OCI-LY7 (cell line): ENCODE results near the gene WDR17. TPM values are rescaled to one million over a fixed set of nuclear protein-coding genes. Genes with fewer than 3 reads are reported as not detected.

Experiments
- BruUV-seq: library from RNA; stranded (reverse); fragments of 400-500 nt; replicated peaks from 2 replicates; lab custom pipeline; 2021; lab: Mats Ljungman, UMichigan
- CTCF ChIA-PET: fragments of 300-600 bp; sonication (Branson Sonifier 250); formaldehyde crosslinking; loops from one replicate; lab custom pipeline; 2022; ENCODE audit warnings: antibody characterized with exemption; ENCODE audit not compliant: unreplicated experiment; lab: Charles Lee
- POLR2A ChIA-PET: fragments of 300-600 bp; sonication (Branson Sonifier 250); formaldehyde crosslinking; loops from one replicate; lab custom pipeline; 2022; ENCODE audit warnings: antibody characterized with exemption; lab: Charles Lee
- DNase-seq: peaks from one replicate; pipeline ENCODE4 v3.0.0-alpha.2; 2015; ENCODE audit warnings: low spot score
- H2AFZ ChIP-seq: fragments of 200-600 bp; sonication (generic), shearing (Covaris generic); 2 replicates; pipeline ENCODE4 v1.6.1; 2014; ENCODE audit warnings: mild to moderate bottlenecking, antibody characterized with exemption, low read length, moderate library complexity
- H3K27ac ChIP-seq: fragments of 200-600 bp; sonication (generic); 2 replicates; pipeline ENCODE4 v1.5.1; 2014; ENCODE audit warnings: mixed run types, low read depth, mild to moderate bottlenecking, moderate library complexity, low read length, inconsistent platforms; ENCODE audit not compliant: poor library complexity, severe bottlenecking
- H3K36me3 ChIP-seq: fragments of 200-600 bp; sonication (generic); 2 replicates; pipeline ENCODE4 v1.6.1; 2014; ENCODE audit warnings: mild to moderate bottlenecking, antibody characterized with exemption, low read length, moderate library complexity, mixed read lengths; ENCODE audit not compliant: insufficient read depth
- H3K4me1 ChIP-seq: fragments of 200-600 bp; sonication (generic); 2 replicates; pipeline ENCODE4 v1.5.1; 2014; ENCODE audit warnings: mild to moderate bottlenecking, low read length; ENCODE audit not compliant: insufficient read depth, poor library complexity, severe bottlenecking
- H3K4me2 ChIP-seq: fragments of 200-600 bp; sonication (generic); 2 replicates; pipeline ENCODE4 v1.6.1; 2014; ENCODE audit warnings: mild to moderate bottlenecking, low read length
- H3K4me3 ChIP-seq: fragments of 200-600 bp; sonication (generic); 2 replicates; pipeline ENCODE4 v1.5.1; 2014; ENCODE audit warnings: mild to moderate bottlenecking, low read depth, low read length; ENCODE audit not compliant: poor library complexity, severe bottlenecking
- H3K79me2 ChIP-seq: fragments of 200-600 bp; sonication (generic); 2 replicates; pipeline ENCODE4 v1.6.1; 2016; ENCODE audit warnings: low read depth, mild to moderate bottlenecking, low read length, moderate library complexity, mixed read lengths; ENCODE audit not compliant: insufficient read depth
- H3K9me2 ChIP-seq: fragments of 200-600 bp; sonication (generic); 2 replicates; pipeline ENCODE4 v1.6.1; 2016; ENCODE audit warnings: mild to moderate bottlenecking, low read length, mixed read lengths; ENCODE audit not compliant: insufficient read depth
- H3K9me3 ChIP-seq: fragments of 200-600 bp; sonication (generic); 2 replicates; pipeline ENCODE4 v1.6.1; 2014; ENCODE audit warnings: mild to moderate bottlenecking, mixed run types, low read length, mixed read lengths
- H4K20me1 ChIP-seq: fragments of 200-600 bp; sonication (generic); 2 replicates; pipeline ENCODE4 v1.6.1; 2014; ENCODE audit warnings: mild to moderate bottlenecking, antibody characterized with exemption, low read length, moderate library complexity, mixed read lengths; ENCODE audit not compliant: insufficient read depth
- EZH2phosphoT487 ChIP-seq: fragments of 200-600 bp; sonication (generic); IDR thresholded peaks from 2 replicates; pipeline ENCODE4 v1.6.1; 2018; ENCODE audit warnings: low read depth, borderline replicate concordance, mild to moderate bottlenecking, mixed run types, antibody characterized with exemption, low read length, moderate library complexity, mixed read lengths
- intact Hi-C: fragments of 100-400 bp; cut with micrococcal nuclease; formaldehyde crosslinking; loops from one replicate; pipeline ENCODE4 v1.10.0; 2022; ENCODE audit not compliant: unreplicated experiment
- total RNA-seq, 2 experiments: library from RNA; depleted of rRNA in 1 of 2; stranded (reverse); fragments of >200 nt in 1 of 2; shearing (Covaris generic) in 1 of 2; gene quantifications; 2 replicates each; pipeline ENCODE4 v1.2.3, GENCODE V29; 2014 to 2022
- TF ChIP-seq, protein P1 (sequence below): fragments of 200-600 bp; sonication (generic); conservative IDR thresholded peaks from 2 replicates; pipeline ENCODE4 v1.5.1; 2014; ENCODE audit warnings: mild to moderate bottlenecking, antibody characterized with exemption, low read length, moderate library complexity, mixed read lengths

The WDR17 gene
- total RNA-seq, 2 experiments from 2014 or later = 0.63 to 3.8 TPM

DNA sequence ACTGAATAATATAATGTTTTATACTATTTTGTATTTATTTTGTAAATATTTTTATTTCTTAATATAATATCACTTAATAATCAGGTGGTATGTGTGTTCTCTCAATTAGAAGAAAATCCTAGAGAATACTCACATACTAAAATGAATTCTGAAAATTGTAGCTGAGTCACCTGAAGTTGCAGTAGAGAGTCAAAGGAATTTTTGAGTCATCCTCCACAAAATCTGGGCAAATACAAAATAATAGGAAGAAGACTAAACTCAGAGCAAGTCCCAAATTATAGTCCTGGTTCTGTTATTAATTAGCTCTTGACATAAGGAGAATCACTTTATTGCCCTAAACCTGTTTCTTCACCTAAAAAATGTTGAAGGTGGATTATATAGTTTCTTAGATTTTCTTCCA is 72.0 kb downstream of the WDR17 start:
- H3K36me3 ChIP-seq = no peaks in the 10 kb centered on the region
- H3K9me3 ChIP-seq = no peaks in the 10 kb centered on the region
- H3K4me1 ChIP-seq = no peaks in the 10 kb centered on the region
- H3K9me2 ChIP-seq = no peaks in the 10 kb centered on the region
- H3K4me2 ChIP-seq = no peak overlapping the region
- no TSS peak for BruUV-seq
- H3K27ac ChIP-seq = no peak overlapping the region
- POLR2A ChIA-PET = interaction anchor here (0.6 kb wide), 1 partner anchor 947 kb away, joined by 3 read pairs; no protein-coding TSS in a partner anchor
- TF ChIP-seq EZH2phosphoT487 = no peak
- TF ChIP-seq, protein P1, sequence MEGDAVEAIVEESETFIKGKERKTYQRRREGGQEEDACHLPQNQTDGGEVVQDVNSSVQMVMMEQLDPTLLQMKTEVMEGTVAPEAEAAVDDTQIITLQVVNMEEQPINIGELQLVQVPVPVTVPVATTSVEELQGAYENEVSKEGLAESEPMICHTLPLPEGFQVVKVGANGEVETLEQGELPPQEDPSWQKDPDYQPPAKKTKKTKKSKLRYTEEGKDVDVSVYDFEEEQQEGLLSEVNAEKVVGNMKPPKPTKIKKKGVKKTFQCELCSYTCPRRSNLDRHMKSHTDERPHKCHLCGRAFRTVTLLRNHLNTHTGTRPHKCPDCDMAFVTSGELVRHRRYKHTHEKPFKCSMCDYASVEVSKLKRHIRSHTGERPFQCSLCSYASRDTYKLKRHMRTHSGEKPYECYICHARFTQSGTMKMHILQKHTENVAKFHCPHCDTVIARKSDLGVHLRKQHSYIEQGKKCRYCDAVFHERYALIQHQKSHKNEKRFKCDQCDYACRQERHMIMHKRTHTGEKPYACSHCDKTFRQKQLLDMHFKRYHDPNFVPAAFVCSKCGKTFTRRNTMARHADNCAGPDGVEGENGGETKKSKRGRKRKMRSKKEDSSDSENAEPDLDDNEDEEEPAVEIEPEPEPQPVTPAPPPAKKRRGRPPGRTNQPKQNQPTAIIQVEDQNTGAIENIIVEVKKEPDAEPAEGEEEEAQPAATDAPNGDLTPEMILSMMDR = no peak
- no peaks in the 10 kb centered on the region for H4K20me1 ChIP-seq
- no peak overlapping the region for H3K4me3 ChIP-seq
- CTCF ChIA-PET = no interaction called here
- intact Hi-C loops = no loop called here
- H3K79me2 ChIP-seq = no peaks in the 10 kb centered on the region
- H2AFZ ChIP-seq = no peak overlapping the region
- no peak for DNase-seq

DNA sequence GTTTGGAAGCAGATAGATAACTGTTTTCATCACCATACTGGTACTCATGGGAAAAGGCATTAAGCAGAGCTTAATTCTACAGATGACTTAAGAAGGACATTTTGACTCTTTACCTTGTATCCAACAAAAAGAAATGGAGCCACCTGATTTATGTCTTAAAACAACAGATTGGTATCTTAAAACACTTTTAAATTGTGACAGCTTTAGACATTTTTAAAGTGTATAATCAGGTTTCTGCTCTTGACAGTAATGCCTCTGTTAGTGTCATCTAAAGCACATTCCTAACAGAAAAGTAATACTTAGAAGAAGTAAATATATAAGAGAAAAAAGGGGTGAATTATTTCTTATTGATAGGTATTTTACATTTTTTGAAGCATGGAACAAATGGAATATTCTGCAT is 73.9 kb downstream of the WDR17 start:
- Histone ChIP-seq H3K9me2 (no peaks in the 10 kb centered on the region), H3K4me2 (no peak overlapping the region), H3K79me2 (no peaks in the 10 kb centered on the region), H3K36me3 (no peaks in the 10 kb centered on the region), H2AFZ (no peak overlapping the region), H3K27ac (no peak overlapping the region), H4K20me1 (no peaks in the 10 kb centered on the region), H3K4me3 (no peak overlapping the region), H3K4me1 (no peaks in the 10 kb centered on the region), H3K9me3 (no peaks in the 10 kb centered on the region)
- TF ChIP-seq, protein P1 = no peak
- POLR2A ChIA-PET = interaction anchor here (0.7 to 1.2 kb wide), 3 partner anchors 14 to 94 kb away, joined by 3 read pairs; no protein-coding TSS in a partner anchor
- DNase-seq = no peak
- no TSS peak for BruUV-seq
- intact Hi-C loops = no loop called here
- CTCF ChIA-PET = no interaction called here

DNA sequence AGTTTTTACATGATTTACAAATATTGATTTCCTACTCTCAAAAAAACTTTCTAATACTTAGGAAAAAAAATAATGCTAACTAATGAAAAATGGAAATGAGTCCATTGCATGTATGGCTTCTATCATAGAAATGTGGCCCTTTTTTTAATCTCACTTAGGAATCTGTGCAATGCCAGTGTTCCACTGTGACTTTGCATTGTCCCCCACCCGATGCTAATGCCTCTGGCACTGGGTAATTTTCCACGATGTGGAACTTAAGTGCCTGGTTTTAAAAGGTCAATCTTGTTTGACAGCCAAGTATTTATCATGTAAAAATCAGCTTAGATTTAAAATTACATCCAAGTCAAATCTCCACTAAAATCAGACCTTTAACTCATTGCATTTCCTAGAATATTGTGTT is 76.6 kb downstream of the WDR17 start:
- CTCF ChIA-PET = no interaction called here
- H4K20me1 ChIP-seq = no peaks in the 10 kb centered on the region
- no peaks in the 10 kb centered on the region for H3K79me2 ChIP-seq
- H3K27ac ChIP-seq = no peak overlapping the region
- TF ChIP-seq EZH2phosphoT487 = no peak
- TF ChIP-seq, protein P1 = no peak
- intact Hi-C loops = no loop called here
- no peaks in the 10 kb centered on the region for H3K36me3 ChIP-seq
- no peak for DNase-seq
- H3K9me3 ChIP-seq = no peaks in the 10 kb centered on the region
- no peak overlapping the region for H3K4me3 ChIP-seq
- no peak overlapping the region for H3K4me2 ChIP-seq
- no peak overlapping the region for H2AFZ ChIP-seq
- no peaks in the 10 kb centered on the region for H3K9me2 ChIP-seq
- H3K4me1 ChIP-seq = no peaks in the 10 kb centered on the region
- POLR2A ChIA-PET = interaction anchor here (0.7 kb wide), 1 partner anchor 527 kb away, joined by 4 read pairs; no protein-coding TSS in a partner anchor
- BruUV-seq = no TSS peak
